ENCODE measurements around the gene ARHGAP18.

ARHGAP18 gene

DNA sequence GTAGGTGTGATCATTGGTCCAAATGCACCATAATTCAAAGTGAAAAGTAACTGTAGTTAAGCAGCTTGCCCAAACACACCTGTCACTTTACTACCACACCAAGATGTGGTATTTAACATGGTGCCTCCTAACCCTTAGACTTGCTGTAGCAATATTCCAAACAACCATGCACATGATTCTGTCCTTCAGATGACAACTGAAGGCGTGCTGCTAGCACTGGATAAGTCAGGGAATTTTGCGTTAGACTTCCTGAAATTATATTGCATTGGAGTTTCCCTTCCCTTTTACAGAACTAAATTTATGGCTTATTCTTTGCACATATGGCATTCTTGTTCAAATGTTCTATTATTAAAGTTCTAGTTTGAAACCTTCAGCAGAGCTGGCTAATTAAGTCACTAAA, 106.2 kb downstream of the ARHGAP18 start:
- DNase-seq (ENCODE audit: low spot score): no peak
- POLR2A ChIA-PET (ENCODE audit: low non-redundant PET): no interaction called here
- TF ChIP-seq, protein P1, sequence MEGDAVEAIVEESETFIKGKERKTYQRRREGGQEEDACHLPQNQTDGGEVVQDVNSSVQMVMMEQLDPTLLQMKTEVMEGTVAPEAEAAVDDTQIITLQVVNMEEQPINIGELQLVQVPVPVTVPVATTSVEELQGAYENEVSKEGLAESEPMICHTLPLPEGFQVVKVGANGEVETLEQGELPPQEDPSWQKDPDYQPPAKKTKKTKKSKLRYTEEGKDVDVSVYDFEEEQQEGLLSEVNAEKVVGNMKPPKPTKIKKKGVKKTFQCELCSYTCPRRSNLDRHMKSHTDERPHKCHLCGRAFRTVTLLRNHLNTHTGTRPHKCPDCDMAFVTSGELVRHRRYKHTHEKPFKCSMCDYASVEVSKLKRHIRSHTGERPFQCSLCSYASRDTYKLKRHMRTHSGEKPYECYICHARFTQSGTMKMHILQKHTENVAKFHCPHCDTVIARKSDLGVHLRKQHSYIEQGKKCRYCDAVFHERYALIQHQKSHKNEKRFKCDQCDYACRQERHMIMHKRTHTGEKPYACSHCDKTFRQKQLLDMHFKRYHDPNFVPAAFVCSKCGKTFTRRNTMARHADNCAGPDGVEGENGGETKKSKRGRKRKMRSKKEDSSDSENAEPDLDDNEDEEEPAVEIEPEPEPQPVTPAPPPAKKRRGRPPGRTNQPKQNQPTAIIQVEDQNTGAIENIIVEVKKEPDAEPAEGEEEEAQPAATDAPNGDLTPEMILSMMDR (conservative IDR thresholded peaks at IDR 0.05; ENCODE audit: low read depth): no peak
- CTCF ChIA-PET: interaction anchor here (0.6 to 0.9 kb wide), 2 partner anchors 144 to 412 kb away, joined by 4 to 5 read pairs; no protein-coding TSS in a partner anchor
- H3K27ac ChIP-seq: no peak overlapping the region

DNA sequence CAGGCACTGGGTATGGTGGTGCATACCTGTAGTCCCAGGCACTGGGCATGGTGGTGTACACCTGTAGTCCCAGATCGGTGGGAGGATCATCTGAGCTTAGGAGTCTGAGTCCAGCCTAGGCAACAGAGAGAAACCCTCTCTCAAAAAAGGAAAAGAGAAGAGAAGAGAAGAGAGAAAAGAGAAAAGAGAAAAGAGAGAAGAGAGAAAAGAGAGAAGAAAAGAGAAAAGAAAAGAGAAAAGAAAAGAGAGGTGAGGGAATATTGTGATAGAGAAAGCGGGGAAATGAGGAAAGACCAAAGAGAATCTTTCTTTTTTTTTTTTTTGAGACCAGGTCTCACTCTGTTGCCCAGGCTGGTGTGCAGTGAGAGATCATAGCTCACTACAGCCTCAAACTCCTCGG, 108.7 kb downstream of the ARHGAP18 start:
- ChIA-PET CTCF (interaction anchor here (0.6 to 1.3 kb wide), 3 partner anchors 128 to 1032 kb away, joined by 3 to 5 read pairs (median 4); no protein-coding TSS in a partner anchor), POLR2A (ENCODE audit: low non-redundant PET) (no interaction called here)
- no peak for DNase-seq (ENCODE audit: low spot score)
- TF ChIP-seq, protein P1 (conservative IDR thresholded peaks at IDR 0.05; ENCODE audit: low read depth): no peak
- H3K27ac ChIP-seq: no peak overlapping the region

- H3K27ac ChIP-seq: no peak overlapping the region
- ChIA-PET CTCF (interaction anchor here (0.6 to 0.7 kb wide), 2 partner anchors 10 to 382 kb away, joined by 3 read pairs; no protein-coding TSS in a partner anchor), POLR2A (ENCODE audit: low non-redundant PET) (no interaction called here)
- DNase-seq (ENCODE audit: low spot score): no peak
- TF ChIP-seq, protein P1 (conservative IDR thresholded peaks at IDR 0.05; ENCODE audit: low read depth): no peak
Observed at GRCh38 chr6:129599467-129599866, 110.5 kb downstream of the ARHGAP18 start.

DNA sequence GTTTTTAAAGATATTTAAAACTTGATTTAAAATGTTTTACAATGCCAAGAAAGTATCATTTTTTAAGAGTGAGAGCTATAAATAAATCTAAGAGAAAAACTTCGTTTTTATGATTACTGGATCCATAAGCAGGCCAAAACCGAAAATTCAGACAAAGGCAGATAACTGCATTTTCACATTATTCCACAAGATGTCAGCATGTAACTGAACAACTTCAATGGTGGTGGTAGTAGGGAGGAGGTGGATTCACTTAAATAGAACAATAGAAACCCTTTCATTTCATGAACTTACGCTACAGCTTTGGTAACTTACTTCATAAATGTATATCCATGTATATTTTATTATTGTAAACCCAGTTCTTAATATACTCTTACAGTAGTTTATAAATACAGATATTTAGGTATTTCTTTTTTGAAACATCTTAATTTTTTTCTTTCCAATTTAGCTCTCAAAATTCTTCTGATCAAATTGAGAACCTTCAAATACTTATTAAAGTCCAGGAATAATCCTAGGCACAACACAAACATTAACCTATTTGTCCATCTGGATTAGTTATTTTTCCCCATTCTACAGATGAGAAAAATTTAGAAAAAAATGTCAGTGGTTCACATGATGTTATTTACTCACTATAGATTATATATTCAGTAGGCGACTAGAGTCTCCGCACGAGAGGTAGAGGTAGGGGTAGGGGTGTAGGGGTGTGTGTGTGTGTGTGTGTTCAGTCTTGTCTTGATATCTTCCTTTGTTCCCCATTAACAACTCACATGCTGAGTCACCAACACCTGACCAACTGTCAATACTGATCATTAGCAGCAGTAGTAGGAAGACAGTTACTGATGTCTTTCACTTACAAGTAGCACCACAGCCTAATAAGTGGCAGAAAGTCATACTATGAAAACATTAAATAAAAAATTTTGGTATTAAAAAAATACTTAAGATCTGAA, 111.5 kb downstream of the ARHGAP18 start:
- no peak overlapping the region for H3K27ac ChIP-seq
- POLR2A ChIA-PET (ENCODE audit: low non-redundant PET): no interaction called here

GRCh38 chr6:129597023-129597713, 112.8 kb downstream of the ARHGAP18 start:
- TF ChIP-seq, protein P1 (conservative IDR thresholded peaks at IDR 0.05; ENCODE audit: low read depth): no peak
- no peak for DNase-seq (ENCODE audit: low spot score)
- H3K27ac ChIP-seq: no peak overlapping the region
- POLR2A ChIA-PET (ENCODE audit: low non-redundant PET): no interaction called here
- CTCF ChIA-PET: interaction anchor here (0.5 to 3.4 kb wide), 12 partner anchors 12 to 386 kb away, joined by 3 to 31 read pairs (median 3); no protein-coding TSS in a partner anchor

More for the DNA sequence above, 111.5 kb downstream of the ARHGAP18 start:
- CTCF ChIA-PET: interaction anchor here (0.6 to 3.4 kb wide), 18 partner anchors 11 to 1297 kb away, joined by 3 to 31 read pairs (median 3); no protein-coding TSS in a partner anchor
- DNase-seq (ENCODE audit: low spot score): peak; percentile 77
- TF ChIP-seq, protein P1 (conservative IDR thresholded peaks at IDR 0.05; ENCODE audit: low read depth): peak; percentile 88

DNA sequence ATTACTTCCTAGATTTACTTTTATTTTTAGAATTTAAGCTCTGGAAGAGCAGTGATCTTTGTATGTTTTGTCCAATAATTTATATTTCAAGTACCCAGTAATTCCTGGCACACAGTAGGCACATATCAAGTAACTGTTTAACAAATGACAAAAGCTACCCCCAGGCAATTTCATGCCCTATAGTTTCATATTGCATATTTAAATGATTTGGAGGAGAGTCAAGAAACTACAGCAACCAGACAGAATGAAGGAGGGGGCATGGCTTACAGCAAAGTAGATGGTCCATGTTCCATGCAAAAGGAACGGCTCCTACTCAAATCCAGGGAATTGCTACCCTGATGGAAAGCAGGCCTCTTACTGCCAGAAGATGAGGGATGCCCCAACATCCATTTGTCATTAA, 113.5 kb downstream of the ARHGAP18 start:
- CTCF ChIA-PET: interaction anchor here (0.6 to 3.4 kb wide), 2 partner anchors 134 to 197 kb away, joined by 5 to 31 read pairs; no protein-coding TSS in a partner anchor
- DNase-seq (ENCODE audit: low spot score): no peak
- H3K27ac ChIP-seq: no peak overlapping the region
- POLR2A ChIA-PET (ENCODE audit: low non-redundant PET): no interaction called here
- TF ChIP-seq, protein P1 (conservative IDR thresholded peaks at IDR 0.05; ENCODE audit: low read depth): no peak

Measured in RWPE1 (cell line).